Measurements from ENCODE around the gene USP20. TPM values are rescaled to one million over a fixed set of nuclear protein-coding genes. Genes with fewer than 3 reads are reported as not detected.

Gene USP20
- total RNA-seq, 2 donors from 2014 or later, result 14.5 to 23.4 TPM

GRCh38 chr9:129867136-129868022 is 32.1 kb downstream of the USP20 start:
- Histone ChIP-seq H3K27ac (no peak overlapping the region), H3K4me1 (no peaks in the 10 kb centered on the region), H3K36me3 (replicated peaks in 1 of 2; ENCODE audit: insufficient read depth in 1 of 2, low read depth in 2 of 2) (peaks cover 0 to 3% of the 10 kb centered on the region in 2 donors), H3K4me3 (no peak overlapping the region), H3K27me3 (no peaks in the 10 kb centered on the region), H3K9me3 (no peaks in the 10 kb centered on the region)
- WGBS, 2 donors, result 76 to 84% methylated on average over 8 to 17 of the region's 17 CpGs
- intact Hi-C loops (cut with DNase I), result no loop called here
- DNase-seq (no peak), ATAC-seq (no peak)
- no peak for TF ChIP-seq POLR2A (IDR thresholded peaks at IDR 0.05)
- TF ChIP-seq, protein P1, sequence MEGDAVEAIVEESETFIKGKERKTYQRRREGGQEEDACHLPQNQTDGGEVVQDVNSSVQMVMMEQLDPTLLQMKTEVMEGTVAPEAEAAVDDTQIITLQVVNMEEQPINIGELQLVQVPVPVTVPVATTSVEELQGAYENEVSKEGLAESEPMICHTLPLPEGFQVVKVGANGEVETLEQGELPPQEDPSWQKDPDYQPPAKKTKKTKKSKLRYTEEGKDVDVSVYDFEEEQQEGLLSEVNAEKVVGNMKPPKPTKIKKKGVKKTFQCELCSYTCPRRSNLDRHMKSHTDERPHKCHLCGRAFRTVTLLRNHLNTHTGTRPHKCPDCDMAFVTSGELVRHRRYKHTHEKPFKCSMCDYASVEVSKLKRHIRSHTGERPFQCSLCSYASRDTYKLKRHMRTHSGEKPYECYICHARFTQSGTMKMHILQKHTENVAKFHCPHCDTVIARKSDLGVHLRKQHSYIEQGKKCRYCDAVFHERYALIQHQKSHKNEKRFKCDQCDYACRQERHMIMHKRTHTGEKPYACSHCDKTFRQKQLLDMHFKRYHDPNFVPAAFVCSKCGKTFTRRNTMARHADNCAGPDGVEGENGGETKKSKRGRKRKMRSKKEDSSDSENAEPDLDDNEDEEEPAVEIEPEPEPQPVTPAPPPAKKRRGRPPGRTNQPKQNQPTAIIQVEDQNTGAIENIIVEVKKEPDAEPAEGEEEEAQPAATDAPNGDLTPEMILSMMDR (IDR thresholded peaks at IDR 0.05), result no peak

GRCh38 chr9:129868023-129868871 is 33.0 kb downstream of the USP20 start:
- no peak overlapping the region for H3K4me3 ChIP-seq
- ATAC-seq, result peak; percentile 29
- TF ChIP-seq, protein P1 (IDR thresholded peaks at IDR 0.05), result no peak
- no peak for TF ChIP-seq POLR2A (IDR thresholded peaks at IDR 0.05)
- no peaks in the 10 kb centered on the region for H3K27me3 ChIP-seq
- H3K9me3 ChIP-seq, result no peaks in the 10 kb centered on the region
- H3K4me1 ChIP-seq, result no peaks in the 10 kb centered on the region
- WGBS, 2 donors, result 84 to 86% methylated on average over 33 to 41 of the region's 48 CpGs
- H3K27ac ChIP-seq, result no peak overlapping the region
- H3K36me3 ChIP-seq (replicated peaks in 1 of 2; ENCODE audit: insufficient read depth in 1 of 2, low read depth in 2 of 2), result peaks cover 0 to 3% of the 10 kb centered on the region in 2 donors
- intact Hi-C loops (cut with DNase I), result no loop called here
- DNase-seq, result no peak

- Histone ChIP-seq H3K4me1 (no peaks in the 10 kb centered on the region), H3K27me3 (no peaks in the 10 kb centered on the region), H3K27ac (no peak overlapping the region), H3K9me3 (no peaks in the 10 kb centered on the region), H3K36me3 (replicated peaks in 1 of 2; ENCODE audit: insufficient read depth in 1 of 2, low read depth in 2 of 2) (peaks cover 0 to 3% of the 10 kb centered on the region in 2 donors), H3K4me3 (no peak overlapping the region)
- no peak for ATAC-seq
- DNase-seq, result peak in 1 of 4 donors; percentile 38
- 81 to 86% methylated on average over 9 to 28 of the region's 28 CpGs for WGBS, 2 donors
- TF ChIP-seq POLR2A (IDR thresholded peaks at IDR 0.05), result no peak
- TF ChIP-seq, protein P1 (IDR thresholded peaks at IDR 0.05), result no peak
- intact Hi-C loops (cut with DNase I), result no loop called here
Measured at GRCh38 chr9:129868872-129869486, 33.7 kb downstream of the USP20 start.

GRCh38 chr9:129869585-129870501 is 34.6 kb downstream of the USP20 start:
- Histone ChIP-seq H3K27me3 (no peaks in the 10 kb centered on the region), H3K36me3 (replicated peaks in 1 of 2; ENCODE audit: insufficient read depth in 1 of 2, low read depth in 2 of 2) (peaks cover 3 to 4% of the 10 kb centered on the region in 2 donors), H3K4me1 (no peaks in the 10 kb centered on the region), H3K27ac (no peak overlapping the region), H3K9me3 (no peaks in the 10 kb centered on the region), H3K4me3 (no peak overlapping the region)
- DNase-seq, result no peak
- no peak for ATAC-seq
- WGBS, 2 donors, result 89 to 96% methylated on average over 9 to 22 of the region's 24 CpGs
- intact Hi-C loops (cut with DNase I), result no loop called here
- TF ChIP-seq POLR2A (IDR thresholded peaks at IDR 0.05), result no peak
- TF ChIP-seq, protein P1 (IDR thresholded peaks at IDR 0.05), result no peak
